Activated CD8-positive, alpha-beta T cell treated with anti-CD3 and anti-CD28 coated beads for 36 hours (primary cell): Measurements from ENCODE around the gene C11orf21. TPM values are rescaled to one million over a fixed set of nuclear protein-coding genes. Genes with fewer than 3 reads are reported as not detected.

ENCODE experiments used
- ATAC-seq: fragments of 200-7000 bp; cut with Tn5 transposase; one replicate; pipeline ENCODE4 v1.10.0; 2021; ENCODE audit warnings: mild to moderate bottlenecking, moderate library complexity
- CTCF ChIA-PET: fragments of 350-600 bp; sonication (Branson Sonifier 250); formaldehyde crosslinking; loops from one replicate; lab custom pipeline; 2021; ENCODE audit warnings: antibody characterized with exemption; lab: Charles Lee
- POLR2A ChIA-PET: fragments of 350-600 bp; sonication (Branson Sonifier 250); formaldehyde crosslinking; loops from one replicate; lab custom pipeline; 2021; ENCODE audit warnings: antibody characterized with exemption; lab: Charles Lee
- DNase-seq: peaks from one replicate; pipeline ENCODE4 v3.0.0-alpha.2; 2020
- H3K27ac Mint-ChIP-seq: one replicate; pipeline ENCODE4 v1.8.0; 2021; ENCODE audit warnings: mild to moderate bottlenecking, mixed read lengths
- H3K27me3 Mint-ChIP-seq: one replicate; pipeline ENCODE4 v1.8.0; 2021; ENCODE audit warnings: mixed read lengths
- H3K36me3 Mint-ChIP-seq: one replicate; pipeline ENCODE4 v1.8.0; 2021; ENCODE audit warnings: low read depth, mixed read lengths
- H3K4me1 Mint-ChIP-seq: one replicate; pipeline ENCODE4 v1.8.0; 2021; ENCODE audit warnings: low read depth, mixed read lengths
- H3K4me3 Mint-ChIP-seq: one replicate; pipeline ENCODE4 v1.8.0; 2021; ENCODE audit warnings: mild to moderate bottlenecking, moderate library complexity, mixed read lengths
- H3K9me3 Mint-ChIP-seq: one replicate; pipeline ENCODE4 v1.8.0; 2021; ENCODE audit warnings: mixed read lengths
- CTCF ChIP-seq: fragments of 200-600 bp; IDR thresholded peaks from one replicate; pipeline ENCODE4 v1.8.0; 2022; ENCODE audit warnings: antibody characterized with exemption, mild to moderate bottlenecking
- intact Hi-C: fragments of 100-400 bp; cut with micrococcal nuclease; formaldehyde crosslinking; loops from one replicate; pipeline ENCODE4 v1.10.0; 2022
- total RNA-seq, 2 experiments: library from RNA; stranded (reverse); gene quantifications; one replicate each; pipeline ENCODE4 v1.2.3, GENCODE V29; 2021

Gene C11orf21
- total RNA-seq, 2 experiments from 2014 or later: 2.1 to 2.2 TPM

GRCh38 chr11:2275334-2276279 is 26.1 kb downstream of the C11orf21 start:
- ChIA-PET CTCF (interaction anchor here (1.3 to 2.5 kb wide), 2 partner anchors 24 to 81 kb away, joined by 3 to 7 read pairs; no protein-coding TSS in a partner anchor), POLR2A (no interaction called here)
- DNase-seq: no peak
- H3K36me3 Mint-ChIP-seq: peaks cover 3% of the 10 kb centered on the region
- no peak for ATAC-seq
- intact Hi-C loops: no loop called here
- H3K4me3 Mint-ChIP-seq: no peak overlapping the region
- peaks cover 9% of the 10 kb centered on the region for H3K9me3 Mint-ChIP-seq
- peaks cover 13% of the 10 kb centered on the region for H3K27me3 Mint-ChIP-seq
- no peak overlapping the region for H3K27ac Mint-ChIP-seq
- H3K4me1 Mint-ChIP-seq: peaks cover 4% of the 10 kb centered on the region
- no peak for TF ChIP-seq CTCF

GRCh38 chr11:2273771-2274170 is 27.9 kb downstream of the C11orf21 start:
- Mint-ChIP-seq H3K27me3 (peaks cover 15% of the 10 kb centered on the region), H3K4me1 (peaks cover 7% of the 10 kb centered on the region), H3K9me3 (no peaks in the 10 kb centered on the region), H3K4me3 (no peak overlapping the region), H3K36me3 (no peaks in the 10 kb centered on the region), H3K27ac (no peak overlapping the region)
- intact Hi-C loops: no loop called here
- POLR2A ChIA-PET: no interaction called here
- DNase-seq (no peak), ATAC-seq (no peak)
- TF ChIP-seq CTCF: no peak
- CTCF ChIA-PET: interaction anchor here (0.6 kb wide), 1 partner anchor 739 kb away, joined by 3 read pairs; no protein-coding TSS in a partner anchor

- Mint-ChIP-seq H3K9me3 (no peaks in the 10 kb centered on the region), H3K36me3 (no peaks in the 10 kb centered on the region)
- no peak for ATAC-seq
These were observed 28.4 kb downstream of the C11orf21 start for GRCh38 chr11:2273311-2273710.

GRCh38 chr11:2272946-2273280 is 28.8 kb downstream of the C11orf21 start:
- no peak overlapping the region for H3K4me3 Mint-ChIP-seq
- no peak for TF ChIP-seq CTCF
- H3K4me1 Mint-ChIP-seq: peaks cover 13% of the 10 kb centered on the region
- CTCF ChIA-PET: no interaction called here
- no peak for ATAC-seq
- intact Hi-C loops: no loop called here
- no peak for DNase-seq
- no peak overlapping the region for H3K27ac Mint-ChIP-seq
- no peaks in the 10 kb centered on the region for H3K36me3 Mint-ChIP-seq
- H3K27me3 Mint-ChIP-seq: peaks cover 18% of the 10 kb centered on the region
- POLR2A ChIA-PET: interaction anchor here (0.6 kb wide), 1 partner anchor 133 kb away, joined by 4 read pairs; no protein-coding TSS in a partner anchor
- no peaks in the 10 kb centered on the region for H3K9me3 Mint-ChIP-seq

More at GRCh38 chr11:2273311-2273710, 28.4 kb downstream of the C11orf21 start:
- Mint-ChIP-seq H3K4me3 (no peak overlapping the region), H3K4me1 (peaks cover 10% of the 10 kb centered on the region), H3K27me3 (peaks cover 18% of the 10 kb centered on the region), H3K27ac (no peak overlapping the region)
- intact Hi-C loops: no loop called here
- no peak for DNase-seq
- CTCF ChIA-PET: interaction anchor here (0.6 kb wide), 1 partner anchor 739 kb away, joined by 3 read pairs; no protein-coding TSS in a partner anchor
- POLR2A ChIA-PET: interaction anchor here (0.6 kb wide), 1 partner anchor 134 kb away, joined by 4 read pairs; no protein-coding TSS in a partner anchor
- no peak for TF ChIP-seq CTCF
